HG03139 (cell line): Measurements from ENCODE around the gene MAP4K4.
"Not testable (repeated sequence)": the region's sequence is repeated elsewhere in the genome, so short reads cannot be mapped to it uniquely, and the experiment has no call there.

Source experiments
- ATAC-seq: cut with Tn5 transposase; IDR thresholded peaks from one replicate; pipeline ENCODE4 v1.9.1; 2021; ENCODE audit not compliant: unreplicated experiment

The MAP4K4 gene

GRCh38 chr2:101766337-101766736 is 68.8 kb downstream of the MAP4K4 start:
- ATAC-seq, result no peak

GRCh38 chr2:101766871-101767739 is 69.6 kb downstream of the MAP4K4 start:
- ATAC-seq, result no peak

DNA sequence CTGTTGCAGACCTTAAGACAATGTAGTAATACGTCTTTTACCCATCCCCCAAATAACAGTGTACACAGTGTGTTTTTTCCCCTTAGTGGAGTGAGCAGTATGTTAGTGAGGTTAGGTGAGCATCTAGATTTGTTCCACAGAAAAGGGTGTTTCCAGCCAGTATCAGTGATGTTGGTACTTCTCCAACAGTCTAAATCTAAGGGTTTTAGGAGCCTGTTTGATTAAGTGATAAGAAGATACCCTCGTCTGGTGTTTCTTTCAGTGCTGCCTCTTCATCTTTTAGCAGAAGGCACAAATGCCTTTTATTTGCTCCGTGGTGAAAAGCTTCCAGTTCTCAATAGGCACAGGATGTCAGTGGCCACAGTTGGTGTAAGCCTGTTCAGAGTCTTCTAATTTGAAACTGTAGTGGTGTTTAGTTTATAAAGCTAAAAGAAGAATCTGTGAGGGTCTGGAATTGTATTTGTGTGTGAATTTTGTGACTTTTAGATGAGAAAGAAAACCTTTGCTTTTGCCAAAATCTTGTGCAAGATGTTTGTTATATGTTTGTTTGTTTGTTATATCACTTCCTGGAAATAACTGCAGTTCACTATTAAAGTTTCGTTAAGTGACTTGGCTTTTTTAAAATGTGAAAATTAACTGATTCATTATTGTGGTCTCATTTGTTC is 71.2 kb downstream of the MAP4K4 start:
- ATAC-seq, result no peak

DNA sequence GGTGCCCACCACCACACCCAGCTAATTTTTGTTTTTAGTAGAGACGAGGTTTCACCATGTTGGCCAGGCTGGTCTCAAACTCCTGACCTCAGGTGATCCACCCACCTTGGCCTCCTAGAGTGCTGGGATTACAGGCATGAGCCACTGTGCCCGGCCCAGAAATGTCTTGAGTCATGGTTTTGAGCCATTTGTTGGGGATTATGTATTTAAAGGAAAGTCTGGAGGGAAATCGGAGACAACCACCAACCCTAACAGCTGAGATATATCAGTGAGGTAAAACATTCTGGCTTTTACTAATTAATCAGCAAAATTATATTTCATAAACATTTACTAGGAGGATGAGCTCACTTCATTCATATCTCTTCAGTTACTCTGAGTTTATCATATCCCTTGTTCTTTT is 72.2 kb downstream of the MAP4K4 start:
- not testable (repeated sequence) for ATAC-seq

DNA sequence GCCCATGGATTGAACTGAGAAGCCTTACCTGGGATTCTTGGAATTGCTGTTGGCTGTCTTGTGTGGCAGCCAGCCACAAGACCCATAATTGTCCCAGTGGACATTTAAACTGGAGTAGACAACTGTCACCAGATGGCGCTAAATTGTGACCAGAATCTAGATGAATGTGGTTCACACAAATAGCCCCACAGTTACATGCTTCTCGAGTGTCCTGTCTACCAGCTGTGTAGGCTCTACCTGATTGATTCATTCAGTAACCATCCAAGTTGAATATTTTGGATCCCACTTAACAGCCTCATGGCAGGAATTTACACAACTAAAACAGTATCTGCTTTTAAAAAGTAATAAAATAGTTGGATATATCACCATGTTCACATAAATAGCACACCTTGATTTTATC is 73.2 kb downstream of the MAP4K4 start:
- ATAC-seq, result peak; percentile 56

GRCh38 chr2:101771227-101771902 is 73.9 kb downstream of the MAP4K4 start:
- no peak for ATAC-seq

DNA sequence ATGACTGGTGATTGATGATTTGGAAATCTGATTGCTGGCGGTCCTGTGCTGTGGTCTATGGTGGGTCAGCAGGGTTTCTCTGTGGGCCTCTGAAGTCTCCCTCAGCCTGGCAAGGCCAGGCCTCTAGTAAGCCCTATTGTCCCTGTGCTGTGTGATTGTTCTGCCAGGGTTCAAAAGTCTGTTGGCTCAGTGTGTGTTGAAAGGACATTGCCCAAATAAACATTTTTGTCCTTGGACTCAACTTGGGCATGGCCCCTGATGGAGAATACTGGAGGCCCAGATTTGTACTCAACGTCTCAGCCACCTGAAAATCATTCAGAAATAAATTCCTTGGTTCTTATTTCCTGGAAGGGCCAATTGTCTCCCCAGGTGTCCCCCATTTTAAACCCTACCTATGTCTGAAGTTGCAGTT is 74.4 kb downstream of the MAP4K4 start:
- ATAC-seq, result no peak

DNA sequence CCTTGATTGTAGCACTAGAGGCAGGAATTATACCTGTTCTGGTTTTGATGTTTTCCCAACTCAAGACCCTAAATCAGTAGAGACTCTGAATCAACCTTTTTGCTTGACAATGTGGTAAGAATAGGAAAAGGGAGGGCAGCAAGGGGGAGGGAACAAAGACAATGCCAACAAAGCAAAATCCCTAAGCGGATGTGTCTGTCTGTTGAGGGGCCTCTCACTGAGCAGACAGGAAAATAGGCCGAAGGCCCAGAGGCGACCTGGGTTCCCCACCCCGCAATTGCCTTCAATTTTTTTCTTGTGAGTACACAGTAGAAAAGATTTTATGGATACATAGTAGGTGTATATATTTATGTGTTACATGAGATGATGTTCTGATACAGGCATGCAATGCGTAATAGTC is 75.6 kb downstream of the MAP4K4 start:
- ATAC-seq, result no peak

- not testable (repeated sequence) for ATAC-seq
Measured at GRCh38 chr2:101773961-101774360, 76.5 kb downstream of the MAP4K4 start.

DNA sequence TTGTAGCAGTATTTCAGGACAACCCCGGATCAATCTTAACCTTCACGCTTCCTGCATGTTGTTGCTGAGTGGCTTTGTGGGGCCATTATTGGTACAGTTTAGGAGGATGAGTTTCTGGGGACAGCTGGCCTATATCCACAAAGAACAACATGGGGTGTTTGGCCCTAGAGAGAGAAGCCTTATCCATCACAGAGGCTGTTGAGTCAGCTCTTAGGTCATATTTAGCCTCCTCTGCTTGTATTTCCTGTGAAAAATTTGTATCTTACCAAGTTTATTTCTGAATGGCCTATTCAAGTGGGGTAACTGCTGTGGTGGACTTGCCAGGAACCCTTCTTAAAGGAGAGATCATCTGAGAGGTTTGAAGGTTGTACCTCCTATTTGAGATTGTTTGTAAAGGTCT is 77.6 kb downstream of the MAP4K4 start:
- ATAC-seq, result no peak

- ATAC-seq, result no peak
Measured at GRCh38 chr2:101775636-101776035, 78.1 kb downstream of the MAP4K4 start.

DNA sequence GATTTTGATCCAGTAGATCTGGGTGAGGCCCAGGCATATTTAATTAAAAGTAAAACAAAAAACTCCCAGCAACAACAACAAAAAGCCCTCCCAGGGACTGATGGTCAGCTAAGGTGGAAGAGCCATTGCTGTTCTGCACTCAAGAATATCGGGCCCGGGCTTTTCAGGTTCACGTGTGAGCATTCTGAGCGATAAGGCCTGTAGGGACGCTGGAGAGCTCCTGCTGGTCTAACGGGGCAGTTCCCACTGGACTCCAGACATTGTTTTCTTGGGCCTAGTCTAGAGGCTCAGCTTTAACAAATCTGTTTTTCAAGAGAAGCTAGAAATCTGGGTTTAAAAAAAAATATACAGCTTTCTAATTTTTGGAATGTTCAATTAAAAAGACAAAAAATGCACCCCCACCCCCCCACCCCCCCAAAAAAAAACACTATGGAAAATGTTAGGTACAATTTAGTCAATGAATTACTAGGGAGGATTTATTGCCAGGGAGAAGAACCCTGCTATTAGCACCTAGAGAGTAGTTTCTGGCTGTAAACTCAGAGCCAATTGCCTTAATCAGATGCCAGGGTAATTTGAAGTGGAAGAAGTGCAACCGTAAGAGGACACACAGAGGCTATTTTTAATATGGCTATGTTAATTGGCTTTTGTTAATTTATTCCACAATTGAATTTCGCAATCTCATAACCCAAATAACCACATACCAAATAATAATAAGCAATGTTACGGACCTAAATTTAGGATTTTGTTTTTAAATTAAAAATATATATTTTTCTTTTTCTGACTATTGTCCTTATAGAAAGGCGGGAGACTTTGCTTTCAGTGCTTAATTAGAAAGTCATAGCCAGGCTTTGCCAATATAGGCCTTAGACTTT is 78.9 kb downstream of the MAP4K4 start:
- ATAC-seq, result no peak

DNA sequence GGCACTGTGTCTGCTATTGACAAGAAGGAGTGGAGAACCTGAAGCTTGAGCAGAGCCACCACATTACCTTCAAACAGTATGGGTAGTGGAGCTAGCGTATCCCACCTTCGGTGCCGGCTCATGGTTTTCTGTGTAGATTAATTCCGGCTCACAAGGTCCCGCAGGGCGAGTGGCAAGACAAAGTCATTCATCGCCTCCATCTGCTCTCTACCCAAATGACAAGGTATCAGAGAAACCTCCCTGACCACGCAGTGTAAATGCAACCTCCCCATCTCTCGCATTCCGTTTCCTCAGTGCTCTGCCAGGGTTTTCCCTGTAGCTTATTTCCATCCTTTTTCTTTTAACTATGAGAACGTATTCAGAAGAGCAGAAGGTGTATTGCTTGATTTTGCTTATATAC is 79.8 kb downstream of the MAP4K4 start:
- no peak for ATAC-seq

DNA sequence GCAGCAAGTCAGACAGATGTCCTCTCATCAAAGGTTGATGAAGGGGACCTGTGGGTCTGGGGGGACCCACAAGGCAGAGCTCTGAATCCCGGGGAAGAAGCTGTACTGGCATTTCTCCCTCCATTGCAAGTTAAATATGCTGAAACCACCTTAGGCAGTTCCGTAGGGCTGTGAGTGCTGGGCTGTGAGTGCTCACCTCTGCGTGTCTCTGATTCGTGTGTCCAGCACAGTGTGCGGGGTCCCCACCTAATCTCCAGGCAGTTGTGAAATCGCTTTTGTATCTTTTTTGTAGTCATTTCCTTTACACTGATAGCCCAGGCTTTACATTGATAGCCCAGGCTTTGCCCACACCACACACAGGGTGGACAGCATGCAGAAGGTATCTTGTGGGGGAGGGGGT is 80.6 kb downstream of the MAP4K4 start:
- ATAC-seq, result no peak

- no peak for ATAC-seq
Measured at GRCh38 chr2:101779190-101779589, 81.7 kb downstream of the MAP4K4 start.

GRCh38 chr2:101779656-101780055 is 82.1 kb downstream of the MAP4K4 start:
- ATAC-seq, result no peak

- no peak for ATAC-seq
Measured at GRCh38 chr2:101781326-101781725, 83.8 kb downstream of the MAP4K4 start.

- no peak for ATAC-seq
Measured at GRCh38 chr2:101781791-101782426, 84.4 kb downstream of the MAP4K4 start.

GRCh38 chr2:101782427-101782792 is 84.9 kb downstream of the MAP4K4 start:
- no peak for ATAC-seq

DNA sequence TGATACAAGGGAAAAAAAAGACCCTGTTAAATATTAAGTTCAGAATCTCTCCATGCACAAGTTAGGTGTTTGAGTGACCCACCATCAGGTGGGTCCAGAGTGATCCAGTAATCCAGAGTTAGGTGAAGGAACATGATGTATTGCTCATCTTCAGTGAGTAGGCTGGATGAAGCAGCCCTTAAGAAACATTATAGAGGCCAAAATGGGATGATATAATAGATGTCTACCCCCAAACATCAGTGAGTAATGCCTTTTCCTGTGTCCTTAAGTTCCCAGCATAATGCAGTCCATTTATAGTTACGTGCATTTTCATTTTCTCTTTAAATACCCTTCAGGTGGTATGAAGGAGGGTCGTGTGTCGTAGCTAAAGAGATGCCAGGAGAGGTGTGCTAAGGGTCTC is 89.6 kb downstream of the MAP4K4 start:
- no peak for ATAC-seq

DNA sequence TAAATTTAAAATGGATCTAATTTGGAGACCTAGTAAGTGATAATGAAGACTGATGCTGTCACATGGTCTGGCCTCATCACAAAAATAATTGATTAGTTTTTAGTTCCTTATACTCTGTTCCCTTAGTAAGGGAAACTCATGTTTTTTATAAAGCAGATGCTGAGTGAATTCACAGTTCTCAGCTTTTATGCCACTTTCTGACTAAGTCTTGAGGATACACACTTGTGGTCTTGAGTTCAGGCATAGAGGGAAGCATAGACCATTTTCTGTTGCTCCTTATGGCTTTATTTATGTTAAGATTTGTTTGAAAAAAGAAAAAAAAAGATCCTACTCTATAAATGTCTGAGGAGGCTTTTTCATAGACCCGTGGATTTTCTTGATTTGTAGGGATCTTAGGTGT is 91.1 kb downstream of the MAP4K4 start:
- no peak for ATAC-seq
